GM12872 (cell line): Measurements from ENCODE around the gene EIF3A.

ENCODE experiments used
- CTCF ChIP-seq: IDR thresholded peaks from 3 replicates; pipeline ENCODE4 v1.5.1; 2011; ENCODE audit warnings: low read depth, mild to moderate bottlenecking, low read length, moderate library complexity; ENCODE audit not compliant: insufficient read depth

Gene EIF3A

DNA sequence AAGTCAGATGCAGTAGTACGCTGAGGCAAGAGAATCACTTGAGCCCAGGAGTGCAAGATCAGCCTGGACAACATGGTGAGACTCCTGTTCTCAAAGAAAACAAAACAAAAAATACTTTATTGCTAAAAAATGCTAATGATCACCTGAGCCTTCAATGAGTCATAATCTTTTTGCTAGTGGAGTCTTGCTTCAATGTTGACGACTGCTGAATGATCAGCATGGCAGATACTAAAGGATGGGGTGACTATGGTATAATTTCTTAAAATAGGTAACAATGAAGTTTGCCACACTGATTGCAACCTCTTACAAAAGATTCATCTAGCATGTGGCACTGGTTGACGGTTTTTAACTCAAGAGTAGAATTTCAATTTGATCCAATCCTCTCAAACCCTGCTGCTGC is 28.8 kb downstream of the EIF3A start:
- no peak for TF ChIP-seq CTCF

- no peak for TF ChIP-seq CTCF
Observed at GRCh38 chr10:119049777-119050176, 30.8 kb downstream of the EIF3A start.

DNA sequence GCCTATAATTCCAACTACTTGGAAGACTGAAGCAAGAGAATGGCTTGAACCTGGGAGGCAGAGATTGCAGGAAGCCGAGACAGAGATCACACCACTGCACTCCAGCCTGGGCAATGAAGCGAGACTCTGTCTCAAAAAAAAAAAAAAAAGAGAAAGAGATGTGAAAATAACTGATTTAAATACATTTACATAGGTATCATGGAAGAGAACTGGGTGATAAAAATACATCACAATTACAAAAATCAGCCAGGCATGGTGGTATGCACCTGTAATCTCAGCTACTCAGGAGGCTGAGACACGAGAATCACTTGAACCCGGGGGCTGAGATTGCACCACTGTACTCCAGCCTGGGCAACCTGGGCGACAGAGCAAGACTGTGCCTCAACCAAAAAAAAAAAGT is 31.3 kb downstream of the EIF3A start:
- no peak for TF ChIP-seq CTCF

DNA sequence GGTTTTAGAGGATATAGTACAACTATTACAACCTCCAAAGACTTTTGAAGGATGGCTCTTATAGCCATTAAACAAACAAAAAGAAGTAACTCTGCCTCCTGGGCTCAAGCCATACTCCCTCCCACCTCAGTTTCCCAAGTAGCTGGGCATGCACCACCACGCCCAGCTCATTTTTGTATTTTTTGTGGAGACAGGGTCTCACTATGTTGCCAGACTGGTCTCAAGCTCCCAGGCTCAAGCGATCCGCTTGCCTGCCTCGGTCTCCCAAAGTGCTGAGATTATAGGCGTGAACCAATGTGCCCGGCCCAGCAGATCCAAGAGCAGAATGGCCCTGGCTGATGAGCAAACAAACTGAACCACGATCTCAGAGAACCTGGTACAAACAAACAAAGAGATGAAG is 35.1 kb downstream of the EIF3A start:
- TF ChIP-seq CTCF, result no peak

- no peak for TF ChIP-seq CTCF
Observed at GRCh38 chr10:119042169-119042568, 38.4 kb downstream of the EIF3A start.

- no peak for TF ChIP-seq CTCF
Observed at GRCh38 chr10:119041326-119041725, 39.3 kb downstream of the EIF3A start.

- no peak for TF ChIP-seq CTCF
Observed at GRCh38 chr10:119039161-119039560, 41.5 kb downstream of the EIF3A start.
